ENCODE data around the gene BCAS3.
"Not testable (repeated sequence)": the region's sequence is repeated elsewhere in the genome, so short reads cannot be mapped to it uniquely, and the experiment has no call there.

DNA sequence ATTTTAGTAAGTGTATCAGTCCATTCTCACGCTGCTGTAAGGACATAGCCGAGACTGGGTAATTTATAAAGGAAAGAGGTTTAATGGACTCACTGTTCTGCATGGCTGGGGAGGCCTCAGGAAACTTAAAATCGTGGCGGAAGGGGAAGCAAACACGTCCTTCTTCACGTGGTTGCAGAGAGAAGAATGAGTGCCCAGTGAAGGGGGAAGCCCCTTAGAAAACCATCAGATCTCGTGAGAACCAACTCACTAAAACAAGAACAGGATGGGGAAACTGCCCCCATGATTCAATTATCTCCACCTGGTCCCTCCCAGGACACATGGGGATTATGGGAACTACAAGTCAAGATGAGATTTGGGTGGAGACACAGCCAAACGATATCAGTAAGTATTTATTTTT is 567.3 kb downstream of the BCAS3 start:
- TF ChIP-seq, protein P1, sequence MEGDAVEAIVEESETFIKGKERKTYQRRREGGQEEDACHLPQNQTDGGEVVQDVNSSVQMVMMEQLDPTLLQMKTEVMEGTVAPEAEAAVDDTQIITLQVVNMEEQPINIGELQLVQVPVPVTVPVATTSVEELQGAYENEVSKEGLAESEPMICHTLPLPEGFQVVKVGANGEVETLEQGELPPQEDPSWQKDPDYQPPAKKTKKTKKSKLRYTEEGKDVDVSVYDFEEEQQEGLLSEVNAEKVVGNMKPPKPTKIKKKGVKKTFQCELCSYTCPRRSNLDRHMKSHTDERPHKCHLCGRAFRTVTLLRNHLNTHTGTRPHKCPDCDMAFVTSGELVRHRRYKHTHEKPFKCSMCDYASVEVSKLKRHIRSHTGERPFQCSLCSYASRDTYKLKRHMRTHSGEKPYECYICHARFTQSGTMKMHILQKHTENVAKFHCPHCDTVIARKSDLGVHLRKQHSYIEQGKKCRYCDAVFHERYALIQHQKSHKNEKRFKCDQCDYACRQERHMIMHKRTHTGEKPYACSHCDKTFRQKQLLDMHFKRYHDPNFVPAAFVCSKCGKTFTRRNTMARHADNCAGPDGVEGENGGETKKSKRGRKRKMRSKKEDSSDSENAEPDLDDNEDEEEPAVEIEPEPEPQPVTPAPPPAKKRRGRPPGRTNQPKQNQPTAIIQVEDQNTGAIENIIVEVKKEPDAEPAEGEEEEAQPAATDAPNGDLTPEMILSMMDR (IDR thresholded peaks at IDR 0.05; ENCODE audit: low read depth, low read length, poor library complexity, severe bottlenecking), result not testable (repeated sequence)
- TF ChIP-seq EZH2phosphoT487 (IDR thresholded peaks at IDR 0.05; ENCODE audit: borderline replicate concordance, low read length), result not testable (repeated sequence)

Data from DOHH2 (cell line).